A673 (cell line): Measurements from ENCODE around the gene ANKRD13A. TPM values are rescaled to one million over a fixed set of nuclear protein-coding genes. Genes with fewer than 3 reads are reported as not detected.
"Not testable (repeated sequence)": the region's sequence is repeated elsewhere in the genome, so short reads cannot be mapped to it uniquely, and the experiment has no call there.

Experiments used
- BruUV-seq: library from RNA; stranded (reverse); fragments of 400-500 nt; replicated peaks from 2 replicates; lab custom pipeline; 2021; lab: Mats Ljungman, UMichigan
- CTCF ChIA-PET: fragments of 300-600 bp; sonication (Branson Sonifier 250); formaldehyde crosslinking; loops from one replicate; lab custom pipeline; 2022; ENCODE audit warnings: antibody characterized with exemption; lab: Charles Lee
- POLR2A ChIA-PET: fragments of 300-600 bp; sonication (Branson Sonifier 250); formaldehyde crosslinking; loops from one replicate; lab custom pipeline; 2022; ENCODE audit warnings: antibody characterized with exemption; ENCODE audit not compliant: low non-redundant PET; lab: Charles Lee
- DNase-seq: peaks from one replicate; pipeline ENCODE4 v3.0.0-alpha.2; 2015; ENCODE audit warnings: low spot score
- H3K27ac ChIP-seq: fragments of 200-600 bp; sonication (generic); 2 replicates; pipeline ENCODE4 v1.5.1; 2016; ENCODE audit warnings: mixed run types, low read depth, mild to moderate bottlenecking, mixed read lengths, antibody characterized with exemption, low read length; ENCODE audit not compliant: poor library complexity, severe bottlenecking
- H3K27me3 ChIP-seq: fragments of 200-600 bp; sonication (generic); replicated peaks from 2 replicates; pipeline ENCODE4 v1.6.1; 2017; ENCODE audit warnings: mixed run types, low read depth, mild to moderate bottlenecking, mixed read lengths, antibody characterized with exemption, low read length; ENCODE audit not compliant: insufficient read depth, poor library complexity
- H3K36me3 ChIP-seq: fragments of 200-600 bp; sonication (generic); 2 replicates; pipeline ENCODE4 v1.6.1; 2016; ENCODE audit warnings: mixed run types, mild to moderate bottlenecking, mixed read lengths, antibody characterized with exemption, low read length; ENCODE audit not compliant: insufficient read depth, poor library complexity, severe bottlenecking
- H3K4me1 ChIP-seq: fragments of 200-600 bp; sonication (generic); 2 replicates; pipeline ENCODE4 v1.6.1; 2017; ENCODE audit warnings: mixed run types, mild to moderate bottlenecking, mixed read lengths, antibody characterized with exemption, low read length; ENCODE audit not compliant: insufficient read depth, poor library complexity, severe bottlenecking
- H3K4me3 ChIP-seq: fragments of 200-600 bp; sonication (generic); 2 replicates; pipeline ENCODE4 v1.5.1; 2016; ENCODE audit warnings: low read depth, mixed run types, mild to moderate bottlenecking, mixed read lengths, low read length; ENCODE audit not compliant: poor library complexity, severe bottlenecking
- H3K9me3 ChIP-seq: fragments of 200-600 bp; sonication (generic); 2 replicates; pipeline ENCODE4 v1.6.1; 2016; ENCODE audit warnings: mixed run types, low read depth, mild to moderate bottlenecking, mixed read lengths, antibody characterized with exemption, low read length; ENCODE audit not compliant: poor library complexity, severe bottlenecking
- CTCF ChIP-seq: fragments of 300-800, 200-600 bp; sonication (generic); conservative IDR thresholded peaks from 2 replicates; pipeline ENCODE4 v1.5.1; 2017; ENCODE audit warnings: low read depth, mild to moderate bottlenecking, antibody characterized with exemption, low read length, moderate library complexity, mixed read lengths
- EZH2 ChIP-seq: fragments of 200-600 bp; sonication (generic); IDR thresholded peaks from 2 replicates; pipeline ENCODE4 v1.6.1; 2017; ENCODE audit warnings: borderline replicate concordance, low read depth, mild to moderate bottlenecking, mixed read lengths, antibody characterized with exemption, low read length; ENCODE audit not compliant: poor library complexity, severe bottlenecking
- intact Hi-C: fragments of 100-400 bp; cut with micrococcal nuclease; formaldehyde crosslinking; loops from one replicate; pipeline ENCODE4 v1.10.0; 2022; ENCODE audit not compliant: unreplicated experiment
- total RNA-seq: library from RNA; stranded (reverse); gene quantifications from 2 replicates; pipeline ENCODE4 v1.2.3, GENCODE V29; 2021

The ANKRD13A gene
- total RNA-seq, 1 experiment from 2014 or later = 19.8 TPM

GRCh38 chr12:109983432-109984142 lies 15.6 kb upstream of the ANKRD13A start:
- TF ChIP-seq EZH2 (no peak), CTCF (no peak)
- ChIA-PET CTCF (no interaction called here), POLR2A (no interaction called here)
- no peak overlapping the region for H3K4me3 ChIP-seq
- H3K27ac ChIP-seq = no peak overlapping the region
- intact Hi-C loops = no loop called here
- no peaks in the 10 kb centered on the region for H3K9me3 ChIP-seq
- H3K27me3 ChIP-seq = no peaks in the 10 kb centered on the region
- BruUV-seq = no TSS peak
- no peak for DNase-seq
- no peaks in the 10 kb centered on the region for H3K4me1 ChIP-seq
- H3K36me3 ChIP-seq = peaks cover 69% of the 10 kb centered on the region

- H3K4me3 ChIP-seq, POLR2A ChIA-PET, DNase-seq, intact Hi-C loops, H3K27ac ChIP-seq, BruUV-seq, H3K9me3 ChIP-seq, H3K27me3 ChIP-seq, H3K4me1 ChIP-seq: not testable (repeated sequence)
- CTCF ChIA-PET = interaction anchor here (0.6 to 1.0 kb wide), 2 partner anchors 12 to 49 kb away, joined by 4 read pairs; no protein-coding TSS in a partner anchor
- peaks cover 49% of the 10 kb centered on the region for H3K36me3 ChIP-seq
Measured at GRCh38 chr12:109986236-109986635, 13.0 kb upstream of the ANKRD13A start.

- POLR2A ChIA-PET = no interaction called here
- Histone ChIP-seq H3K4me1 (no peaks in the 10 kb centered on the region), H3K27ac (no peak overlapping the region), H3K4me3 (no peak overlapping the region), H3K27me3 (no peaks in the 10 kb centered on the region), H3K36me3 (peaks cover 35% of the 10 kb centered on the region), H3K9me3 (no peaks in the 10 kb centered on the region)
- intact Hi-C loops = no loop called here
- DNase-seq = no peak
- BruUV-seq = no TSS peak
- no peak for TF ChIP-seq CTCF
- no peak for TF ChIP-seq EZH2
- CTCF ChIA-PET = no interaction called here
Measured at GRCh38 chr12:109987615-109988014, 11.6 kb upstream of the ANKRD13A start.

- no peaks in the 10 kb centered on the region for H3K27me3 ChIP-seq
- BruUV-seq = no TSS peak
- CTCF ChIA-PET = no interaction called here
- no peak for TF ChIP-seq EZH2
- no peak for TF ChIP-seq CTCF
- no peaks in the 10 kb centered on the region for H3K9me3 ChIP-seq
- peaks cover 28% of the 10 kb centered on the region for H3K36me3 ChIP-seq
- POLR2A ChIA-PET = no interaction called here
- no peak overlapping the region for H3K4me3 ChIP-seq
- no peak for DNase-seq
- intact Hi-C loops = no loop called here
- no peak overlapping the region for H3K27ac ChIP-seq
- H3K4me1 ChIP-seq = no peaks in the 10 kb centered on the region
Measured at GRCh38 chr12:109988274-109988673, 11.0 kb upstream of the ANKRD13A start.
